Daoy (cell line): ENCODE measurements around the gene RAX2. TPM values are rescaled to one million over a fixed set of nuclear protein-coding genes. Genes with fewer than 3 reads are reported as not detected.
"Not testable (repeated sequence)": the region's sequence is repeated elsewhere in the genome, so short reads cannot be mapped to it uniquely, and the experiment has no call there.

Experiments used
- DNase-seq: peaks from one replicate; pipeline ENCODE4 v3.0.0-alpha.2; 2015; ENCODE audit warnings: low read depth
- total RNA-seq: library from RNA; depleted of rRNA; stranded (reverse); fragments of >200 nt; shearing (Covaris generic); gene quantifications from 2 replicates; pipeline ENCODE4 v1.2.3, GENCODE V29; 2014

Gene RAX2
- total RNA-seq, 1 experiment from 2014 or later, result not detected

- no peak for DNase-seq
Observed at GRCh38 chr19:3760871-3761361, 11.1 kb downstream of the RAX2 start.

GRCh38 chr19:3759482-3760254, 12.4 kb downstream of the RAX2 start:
- DNase-seq, result no peak

GRCh38 chr19:3758297-3758696, 13.7 kb downstream of the RAX2 start:
- DNase-seq, result not testable (repeated sequence)

GRCh38 chr19:3757705-3758104, 14.3 kb downstream of the RAX2 start:
- DNase-seq, result not testable (repeated sequence)

GRCh38 chr19:3753631-3754410, 18.2 kb downstream of the RAX2 start:
- DNase-seq, result no peak

- DNase-seq, result no peak
Observed at GRCh38 chr19:3752492-3752891, 19.5 kb downstream of the RAX2 start.

- no peak for DNase-seq
Observed at GRCh38 chr19:3751236-3751635, 20.8 kb downstream of the RAX2 start.

- DNase-seq, result no peak
Observed at GRCh38 chr19:3750211-3750610, 21.8 kb downstream of the RAX2 start.

- no peak for DNase-seq
Observed at GRCh38 chr19:3748965-3749364, 23.1 kb downstream of the RAX2 start.

- no peak for DNase-seq
Observed at GRCh38 chr19:3746371-3747056, 25.5 kb downstream of the RAX2 start.

GRCh38 chr19:3745363-3746045, 26.5 kb downstream of the RAX2 start:
- no peak for DNase-seq

- no peak for DNase-seq
Observed at GRCh38 chr19:3743486-3743885, 28.5 kb downstream of the RAX2 start.

- no peak for DNase-seq
Observed at GRCh38 chr19:3740431-3740830, 31.6 kb downstream of the RAX2 start.

- no peak for DNase-seq
Observed at GRCh38 chr19:3738477-3739220, 33.4 kb downstream of the RAX2 start.

- DNase-seq, result no peak
Observed at GRCh38 chr19:3737487-3738205, 34.4 kb downstream of the RAX2 start.

GRCh38 chr19:3736106-3736724, 35.8 kb downstream of the RAX2 start:
- no peak for DNase-seq

GRCh38 chr19:3734310-3734600, 37.8 kb downstream of the RAX2 start:
- DNase-seq, result no peak

- DNase-seq, result no peak
Observed at GRCh38 chr19:3733549-3734309, 38.3 kb downstream of the RAX2 start.

- DNase-seq, result no peak
Observed at GRCh38 chr19:3732108-3732507, 39.9 kb downstream of the RAX2 start.
